Measurements from ENCODE around the gene LEF1. TPM values are rescaled to one million over a fixed set of nuclear protein-coding genes. Genes with fewer than 3 reads are reported as not detected.

LEF1 gene
- total and polyA plus RNA-seq, 2 of the 8 experiments (the other 6 are each of a cell fraction or from before 2014, with no cell fraction given) = 2.6 to 5.2 TPM

DNA sequence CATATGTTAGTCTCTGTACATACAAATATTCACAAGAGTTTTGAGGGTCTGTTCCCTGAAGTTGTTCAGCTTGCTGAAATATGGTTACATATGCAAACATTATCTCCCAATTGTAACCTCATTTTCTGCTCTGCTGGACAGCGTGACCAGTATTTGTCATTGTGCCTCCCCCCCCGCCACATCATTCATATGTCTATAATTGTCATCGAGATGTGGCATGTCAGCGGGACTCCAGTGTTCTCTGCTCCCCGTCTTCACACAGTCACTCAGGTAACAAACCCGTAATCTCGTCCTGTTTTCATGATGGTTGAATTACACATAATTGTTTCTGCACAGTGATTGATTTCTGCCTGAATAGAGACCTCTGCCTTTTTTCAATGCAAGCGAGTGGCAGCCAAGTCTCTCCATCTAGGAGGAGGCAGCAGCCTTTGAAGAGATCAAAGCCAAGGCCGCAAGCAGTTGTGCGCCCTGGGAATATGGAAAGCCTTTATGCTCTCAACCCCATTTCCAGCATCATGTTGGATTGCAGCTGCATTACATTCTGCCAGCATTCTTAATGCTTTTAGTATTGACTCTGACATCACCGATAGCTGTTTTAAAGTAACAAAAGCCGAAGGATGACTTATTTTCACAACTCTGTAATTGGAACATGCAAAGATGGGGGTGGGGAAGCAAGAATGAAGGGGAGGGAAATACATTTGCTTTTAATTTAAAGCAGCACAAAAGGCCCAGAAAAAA lies 27.4 kb downstream of the LEF1 start:
- no peak overlapping the region; a peak in 1 of 4 replicates for H3K4me2 ChIP-seq (ENCODE audit: insufficient read depth in 1 of 2, low read depth in 2 of 2, low read length in 2 of 2)
- DNase-seq (ENCODE audit: low read depth in 1 of 2, low spot score in 2 of 2) = no peak
- CTCF ChIA-PET (ENCODE audit: partially characterized antibody) = interaction anchor here (0.7 kb wide), 1 partner anchor 26 kb away, joined by 3 read pairs; no protein-coding TSS in a partner anchor
- no peak for TF ChIP-seq POLR2A (IDR thresholded peaks at IDR 0.05; ENCODE audit: control extremely low read depth in 1 of 2, low read depth in 2 of 2, low read length in 2 of 2)

More for the DNA sequence above, 27.4 kb downstream of the LEF1 start:
- no peak overlapping the region for H3K4ac ChIP-seq (replicated peaks; ENCODE audit: insufficient read length, low read depth, low read length)
- no peak overlapping the region for H3K18ac ChIP-seq (ENCODE audit: extremely low read depth, low read length)
- H3K4me3 ChIP-seq (ENCODE audit: extremely low read depth in 1 of 4, insufficient read depth in 2 of 4, low read depth in 3 of 4, low read length in 4 of 4) = no peak overlapping the region
- no peak overlapping the region for H2AFZ ChIP-seq (ENCODE audit: low read length)
- H4K5ac ChIP-seq (ENCODE audit: insufficient read length, low read depth, low read length) = no peak overlapping the region
- H3K56ac ChIP-seq (replicated peaks; ENCODE audit: insufficient read length, low read depth, low read length) = no peak overlapping the region
- no peak overlapping the region for H4K8ac ChIP-seq (ENCODE audit: extremely low read depth, insufficient read depth, low read length)
- no peak overlapping the region for H2BK12ac ChIP-seq (ENCODE audit: low read depth, low read length)
- no peaks in the 10 kb centered on the region for H3K9me3 ChIP-seq (ENCODE audit: insufficient read depth in 2 of 2, low read depth in 1 of 2, low read length in 1 of 2)
- H3K14ac ChIP-seq (ENCODE audit: insufficient read length) = no peak overlapping the region
- no peaks in the 10 kb centered on the region for H4K20me1 ChIP-seq (replicated peaks in 1 of 2; ENCODE audit: control insufficient read depth in 1 of 2, insufficient read depth in 2 of 2, low read length in 2 of 2)
- no peaks in the 10 kb centered on the region for H3K36me3 ChIP-seq (ENCODE audit: control insufficient read depth in 2 of 4, insufficient read depth in 4 of 4, low read length in 3 of 4)
- WGBS, 2 experiments (ENCODE audit: extremely low coverage in 1 of 2, insufficient coverage in 1 of 2, insufficient read length in 1 of 2, insufficient replicate concordance in 2 of 2, low coverage in 1 of 2, low lambda C conversion rate in 2 of 2, missing lambda C conversion rate in 1 of 2) = 80% methylated on average over 12 of the region's 12 CpGs; no CpG with 5 or more reads in 1 of the 2 experiments
- no peak overlapping the region for H2BK120ac ChIP-seq (replicated peaks; ENCODE audit: low read depth, low read length)
- no peaks in the 10 kb centered on the region for H3K79me1 ChIP-seq (ENCODE audit: low read depth, low read length)
- no peak overlapping the region for H3K23ac ChIP-seq (ENCODE audit: insufficient read length)
- no peaks in the 10 kb centered on the region for H3K23me2 ChIP-seq (ENCODE audit: low read depth, low read length)
- no peak overlapping the region for H2BK20ac ChIP-seq (ENCODE audit: low read length)
- peaks cover 3 to 17% (median 9%) of the 10 kb centered on the region in 4 experiments; a peak in 5 of 7 replicates for H3K4me1 ChIP-seq (replicated peaks in 1 of 4; ENCODE audit: control insufficient read depth in 3 of 4, insufficient read depth in 4 of 4, low read length in 3 of 4)
- H3K27me3 ChIP-seq (replicated peaks in 1 of 4; ENCODE audit: control insufficient read depth in 3 of 4, extremely low read depth in 1 of 4, insufficient read depth in 3 of 4, low read length in 3 of 4) = peaks cover 0 to 4% (median 2%) of the 10 kb centered on the region in 4 experiments; a peak in 5 of 7 replicates
- H2AK5ac ChIP-seq (ENCODE audit: low read depth, low read length) = no peak overlapping the region
- no peak overlapping the region for H2BK5ac ChIP-seq (ENCODE audit: low read depth, low read length)
- H2BK15ac ChIP-seq (ENCODE audit: low read length) = no peak overlapping the region
- H3K79me2 ChIP-seq (ENCODE audit: control insufficient read depth in 1 of 2, insufficient read depth in 2 of 2, low read length in 2 of 2) = no peaks in the 10 kb centered on the region
- H3K9ac ChIP-seq (replicated peaks in 1 of 4; ENCODE audit: extremely low read depth in 1 of 4, low read depth in 3 of 4, low read length in 3 of 4) = no peak overlapping the region
- FAIRE-seq = no peak
- POLR2A ChIA-PET (ENCODE audit: partially characterized antibody) = no interaction called here
- H4K91ac ChIP-seq (replicated peaks; ENCODE audit: insufficient read length, low read length) = no peak overlapping the region
- no peak overlapping the region for H3K27ac ChIP-seq (ENCODE audit: low read depth, low read length)

Measured in H1 (cell line).